ENCODE measurements around the gene ZMYND8.
"Not testable (repeated sequence)": the region's sequence is repeated elsewhere in the genome, so short reads cannot be mapped to it uniquely, and the experiment has no call there.

Gene ZMYND8

DNA sequence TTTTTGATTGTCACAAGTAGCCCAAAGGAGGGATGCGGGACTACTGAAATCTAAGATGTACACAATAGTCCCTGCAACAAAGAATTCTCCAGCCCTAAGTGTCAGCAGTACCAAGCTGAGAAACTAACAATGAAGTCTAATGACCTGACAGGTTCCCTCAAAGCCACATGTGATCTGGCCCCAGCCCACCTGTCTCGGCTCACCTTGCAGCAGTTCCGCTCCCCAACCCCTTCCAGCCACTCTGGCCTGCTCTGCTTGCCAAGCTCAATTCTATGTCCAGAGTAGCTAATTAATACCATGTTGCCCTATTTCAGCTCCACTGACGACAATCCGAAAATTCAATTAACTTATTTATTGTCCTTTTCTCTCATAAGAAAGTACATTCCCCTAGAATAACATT, 72.1 kb downstream of the ZMYND8 start:
- no peak for DNase-seq

DNA sequence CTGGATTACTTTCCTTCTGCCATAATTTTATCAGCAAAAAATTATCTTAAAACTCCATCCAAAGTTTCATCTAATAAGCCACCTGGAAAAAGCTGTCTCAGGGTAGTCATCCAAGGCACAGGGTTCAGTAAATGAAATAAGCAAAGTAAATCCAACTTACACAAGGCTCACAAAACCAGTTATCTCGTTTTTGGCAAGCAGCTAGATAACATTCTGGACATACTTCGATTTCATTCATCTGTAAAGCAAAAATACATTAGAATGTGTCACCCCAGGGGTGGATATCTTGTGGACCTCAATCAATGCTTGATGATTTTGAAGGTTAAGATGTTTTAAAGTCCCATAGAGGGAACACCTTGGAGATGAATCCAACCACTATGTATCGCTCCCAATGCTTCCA, 73.1 kb downstream of the ZMYND8 start:
- DNase-seq, result no peak

DNA sequence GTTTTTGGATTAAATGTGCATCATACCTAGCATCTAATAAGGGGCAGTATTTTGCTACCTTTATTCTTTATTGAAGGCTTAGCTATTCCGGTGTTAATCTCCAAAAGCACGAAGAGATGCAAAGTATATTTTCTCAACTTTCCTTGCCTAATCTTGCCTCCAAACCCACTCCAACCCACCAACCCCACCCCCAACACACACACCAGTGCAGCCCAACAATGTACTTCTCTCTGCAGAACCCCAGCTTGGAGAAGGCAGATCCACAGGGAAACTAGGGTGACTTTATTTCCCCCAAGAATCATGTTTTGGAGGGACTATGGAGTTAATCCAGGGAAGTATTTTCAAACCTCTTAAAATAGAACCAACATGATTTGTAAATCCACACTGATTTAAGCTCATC, 73.6 kb downstream of the ZMYND8 start:
- DNase-seq, result no peak

DNA sequence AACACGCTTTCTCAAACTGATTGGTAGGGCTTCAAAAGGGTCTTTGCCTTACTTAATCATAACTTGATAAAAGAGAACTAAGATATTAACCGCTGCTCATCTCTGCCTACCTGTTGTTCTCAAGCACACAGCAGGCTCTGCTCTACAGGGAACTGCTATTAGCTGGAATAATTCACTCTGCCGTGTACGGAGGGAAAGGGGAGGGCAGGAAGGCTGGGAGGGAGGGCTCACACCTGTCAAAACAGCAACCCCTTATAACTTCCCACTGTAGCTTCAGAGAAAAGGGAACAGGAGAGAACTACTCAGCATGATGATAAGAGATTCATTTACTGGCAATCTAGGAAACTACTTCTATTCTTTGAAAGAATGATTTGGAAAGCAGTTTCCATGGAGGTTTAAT, 75.1 kb downstream of the ZMYND8 start:
- DNase-seq, result no peak

DNA sequence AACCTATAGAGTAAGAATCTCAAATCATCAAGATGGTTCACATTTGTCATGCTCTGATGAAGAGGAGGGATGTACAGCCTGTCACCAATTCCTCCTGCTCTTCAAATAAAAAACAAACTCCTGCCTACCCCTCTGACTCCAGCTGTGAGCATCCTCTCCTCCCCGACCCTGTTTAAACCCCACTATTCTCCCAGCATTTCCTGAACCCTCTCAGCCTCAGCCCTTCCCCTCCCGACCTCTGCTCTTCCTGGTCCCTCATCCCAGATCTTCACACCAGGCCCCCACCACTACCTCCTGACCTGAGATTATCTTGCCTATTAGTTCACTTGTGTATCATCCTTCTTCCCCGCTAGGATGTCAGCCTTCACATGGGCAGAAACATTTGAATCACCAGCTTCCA, 75.8 kb downstream of the ZMYND8 start:
- DNase-seq, result no peak

DNA sequence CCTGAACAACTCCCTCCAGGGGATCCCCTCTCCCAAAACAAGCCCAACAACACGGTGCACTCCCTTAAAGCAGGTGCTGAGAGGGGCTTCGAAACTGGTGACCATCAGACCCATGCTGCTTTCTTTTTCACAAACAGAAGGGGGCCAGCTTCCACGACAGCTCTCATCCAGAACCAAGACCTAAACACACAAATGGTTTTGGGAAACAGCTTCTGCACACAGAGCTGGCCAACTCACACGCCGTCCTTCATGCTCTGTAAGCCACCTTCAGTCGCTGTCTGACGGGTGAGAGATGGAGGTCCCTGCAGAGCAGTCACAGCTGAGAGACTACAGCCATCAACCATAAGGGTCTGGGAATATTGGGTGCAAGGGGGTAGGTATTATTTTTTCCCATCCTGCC, 76.3 kb downstream of the ZMYND8 start:
- no peak for DNase-seq

DNA sequence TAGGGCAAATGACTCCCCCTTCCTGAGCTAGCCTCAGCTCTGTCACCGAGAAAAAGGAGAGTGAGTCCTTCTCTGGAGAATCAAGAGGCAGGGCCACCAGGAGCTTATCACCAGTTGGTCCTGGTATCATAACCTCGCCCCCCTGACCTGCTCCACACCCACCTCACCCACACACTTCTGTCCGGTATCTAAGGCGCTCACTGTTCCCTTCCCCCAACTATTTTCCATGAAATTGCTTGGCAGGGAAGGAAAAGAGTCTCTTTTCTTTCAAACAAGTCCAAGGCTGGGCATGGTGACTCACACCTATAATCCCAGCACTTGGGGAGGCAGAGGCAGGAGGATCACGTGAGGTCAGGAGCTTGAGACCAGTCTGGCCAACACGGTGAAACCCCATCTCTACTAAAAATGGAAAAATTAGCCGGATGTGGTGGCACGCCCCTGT, 77.6 kb downstream of the ZMYND8 start:
- no peak for DNase-seq

DNA sequence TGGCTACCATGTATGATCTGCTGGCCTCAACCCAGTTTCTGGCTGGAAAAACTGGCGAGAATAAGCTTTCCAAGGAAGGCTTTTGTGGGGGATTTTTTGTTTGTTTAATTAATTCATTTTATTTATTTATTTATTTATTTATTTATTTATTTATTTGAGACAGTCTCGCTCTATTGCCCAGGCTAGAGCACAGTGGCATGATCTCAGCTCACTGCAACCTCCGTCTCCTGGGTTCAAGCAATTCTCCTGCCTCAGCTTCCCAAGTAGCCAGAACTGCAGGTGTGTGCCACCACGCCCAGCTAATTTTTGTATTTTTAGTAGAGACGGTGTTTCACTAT, 79.0 kb downstream of the ZMYND8 start:
- DNase-seq, result not testable (repeated sequence)

DNA sequence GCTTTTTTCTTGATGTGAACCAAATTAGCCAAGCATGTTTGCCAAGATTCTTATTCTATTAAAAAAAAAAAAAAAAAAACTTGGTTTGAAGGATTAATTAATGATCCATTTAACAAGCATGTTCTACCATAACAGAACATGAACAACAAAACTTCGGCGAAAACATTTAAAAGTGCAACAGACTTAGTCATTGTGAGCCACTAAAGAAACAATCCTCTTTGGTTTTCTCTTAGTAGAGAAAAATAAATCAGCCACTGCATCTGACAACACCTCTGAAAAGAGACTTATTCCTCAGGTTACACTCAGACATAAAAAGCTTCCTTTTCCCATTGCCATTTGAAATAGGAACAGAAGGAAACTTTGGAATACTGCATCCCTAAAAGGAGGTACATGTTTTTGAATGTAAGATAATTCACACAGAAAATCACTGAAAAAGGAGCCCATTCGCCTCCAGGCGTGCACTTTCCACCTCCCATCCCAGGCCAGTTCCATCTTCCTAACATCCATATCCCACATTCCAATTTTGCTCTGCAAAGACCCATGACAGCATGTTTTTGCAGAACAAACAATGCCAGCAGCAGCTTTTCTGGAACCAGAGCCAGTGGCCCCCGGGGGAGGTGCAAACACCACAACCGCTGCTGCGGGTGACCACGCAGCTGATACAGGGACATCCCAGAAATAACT, 79.5 kb downstream of the ZMYND8 start:
- DNase-seq, result no peak

DNA sequence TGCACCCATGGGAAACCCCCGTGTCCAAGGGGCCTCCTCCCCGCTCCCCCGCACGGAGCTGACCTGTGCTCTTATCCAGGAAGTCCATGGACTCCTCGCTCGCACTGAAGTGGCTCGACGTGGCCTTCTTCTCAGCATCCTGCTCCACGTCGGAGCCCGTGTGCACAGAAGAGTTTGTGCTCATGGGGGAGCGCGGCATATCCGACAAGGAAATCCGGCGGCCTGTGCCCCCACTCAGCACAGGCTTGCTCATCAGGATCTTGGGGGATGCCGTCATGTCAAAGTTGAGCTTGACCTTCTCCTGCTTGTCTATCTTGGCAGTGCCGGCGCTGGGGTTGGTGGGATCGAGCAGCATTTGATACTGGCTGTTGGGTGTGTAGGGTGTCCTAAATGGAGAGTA, 80.2 kb downstream of the ZMYND8 start:
- DNase-seq, result no peak

DNA sequence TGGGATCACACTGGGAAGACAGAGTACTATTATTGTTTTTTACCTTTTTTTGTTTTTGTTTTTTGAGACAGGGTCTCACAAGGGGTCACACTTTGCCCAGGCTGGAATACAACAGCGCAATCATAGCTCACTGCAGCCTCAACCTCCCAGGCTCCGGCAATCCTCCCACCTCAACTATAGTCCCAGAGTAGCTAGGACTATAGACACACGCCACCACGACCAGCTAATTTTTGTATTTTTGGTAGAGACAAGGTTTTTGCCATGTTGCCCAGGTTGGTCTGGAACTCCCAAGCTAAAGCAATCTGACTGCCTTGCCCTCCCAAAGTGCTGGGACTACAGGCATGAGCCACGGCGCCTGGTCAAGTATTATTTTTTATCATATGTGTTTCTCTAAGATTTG, 81.0 kb downstream of the ZMYND8 start:
- DNase-seq, result no peak

DNA sequence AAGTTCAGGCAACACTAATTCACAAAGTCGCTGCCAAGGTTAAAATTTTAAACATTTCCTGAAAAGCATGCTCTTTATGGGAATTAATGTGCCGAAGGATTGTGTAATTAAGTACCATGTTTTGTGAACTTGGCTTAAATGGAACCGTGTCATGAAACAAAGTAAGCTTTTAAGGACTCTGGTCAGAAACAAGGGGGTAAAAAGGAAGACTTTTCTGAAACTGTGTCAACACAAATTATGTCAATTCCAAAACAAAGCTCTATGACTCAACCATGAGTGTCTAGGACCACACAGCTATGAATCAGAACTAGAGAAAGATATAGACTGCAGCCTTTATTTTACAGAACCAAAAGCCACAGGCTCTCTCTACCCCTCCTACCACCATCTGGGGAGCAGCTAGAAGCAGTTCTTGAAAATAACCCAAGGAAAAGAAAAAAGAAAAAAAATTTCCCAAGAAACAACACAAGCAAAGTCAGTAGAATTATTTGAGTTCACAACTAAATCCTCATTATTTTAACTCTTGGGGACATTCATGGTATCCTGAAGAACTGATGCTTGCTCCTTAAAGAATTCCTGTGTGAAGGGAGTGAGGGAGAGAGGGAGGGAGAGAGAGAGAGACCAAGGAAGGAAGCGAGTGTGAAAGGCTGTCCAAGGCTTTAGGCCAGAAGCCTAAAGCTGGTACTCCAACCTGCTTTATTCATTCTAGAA, 81.9 kb downstream of the ZMYND8 start:
- peak in 1 of 5 donors; percentile 70 for DNase-seq

DNA sequence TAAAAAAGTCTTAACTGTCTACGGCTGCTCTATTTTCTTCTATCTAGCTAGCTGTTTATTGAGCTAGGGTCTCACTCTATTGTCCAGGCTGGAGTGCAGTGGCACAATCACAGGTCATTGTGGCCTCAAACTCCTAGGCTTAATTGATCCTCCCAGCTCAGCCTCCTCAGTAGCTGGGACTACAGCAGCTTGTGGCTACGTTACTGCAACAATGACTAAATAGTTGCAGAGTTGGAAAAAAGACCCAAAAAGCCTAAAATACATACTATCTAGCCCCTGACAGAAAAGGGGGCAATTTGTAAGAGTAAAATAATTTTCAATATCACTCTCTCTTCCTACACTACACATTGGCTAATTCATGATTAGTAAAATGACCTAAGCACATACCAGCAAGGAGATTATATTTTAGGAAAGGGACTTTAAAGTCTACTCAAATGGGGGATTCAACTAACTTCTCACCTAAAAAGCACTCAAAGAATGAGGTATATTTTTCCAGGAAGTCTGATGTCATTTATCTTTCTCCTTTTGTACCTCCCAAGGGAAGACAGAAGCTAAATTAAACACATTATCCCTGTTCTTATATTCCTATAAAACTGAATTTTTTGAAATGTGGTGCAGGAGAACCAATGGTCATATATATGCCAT, 82.8 kb downstream of the ZMYND8 start:
- DNase-seq, result no peak

DNA sequence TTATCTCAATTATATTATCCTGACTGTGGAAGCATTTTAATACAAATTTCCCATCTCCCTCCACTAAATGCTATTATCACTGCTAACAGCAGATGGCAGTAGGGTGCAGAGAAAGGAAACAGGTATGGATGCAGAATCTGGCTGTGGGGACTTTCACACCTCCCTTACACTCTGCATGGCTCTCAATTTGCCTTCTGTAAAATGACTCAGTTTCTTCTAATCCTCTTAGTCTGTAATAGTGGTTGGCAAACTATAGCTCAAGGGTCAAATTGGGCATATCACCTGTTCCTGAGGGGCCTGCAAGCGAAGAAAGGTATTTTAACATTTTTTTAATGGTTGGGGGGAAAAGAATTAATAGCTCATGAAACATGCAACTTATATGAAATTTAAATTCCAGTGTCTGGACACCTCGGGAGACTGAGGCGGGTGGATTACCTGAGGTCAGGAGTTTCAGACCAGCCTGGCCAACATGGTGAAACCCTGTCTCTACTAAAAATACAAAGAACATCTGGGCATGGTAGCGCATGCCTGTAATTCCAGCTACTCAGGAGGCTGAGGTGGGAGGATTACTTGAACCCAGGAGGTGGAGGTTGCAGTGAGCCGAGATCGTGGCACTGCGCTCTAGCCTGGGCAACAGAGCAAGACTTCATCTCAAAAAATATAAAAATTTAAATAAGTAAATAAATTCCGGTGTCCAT, 83.5 kb downstream of the ZMYND8 start:
- DNase-seq, result peak in 4 of 5 donors; percentile 15 to 55 (median 36)

DNA sequence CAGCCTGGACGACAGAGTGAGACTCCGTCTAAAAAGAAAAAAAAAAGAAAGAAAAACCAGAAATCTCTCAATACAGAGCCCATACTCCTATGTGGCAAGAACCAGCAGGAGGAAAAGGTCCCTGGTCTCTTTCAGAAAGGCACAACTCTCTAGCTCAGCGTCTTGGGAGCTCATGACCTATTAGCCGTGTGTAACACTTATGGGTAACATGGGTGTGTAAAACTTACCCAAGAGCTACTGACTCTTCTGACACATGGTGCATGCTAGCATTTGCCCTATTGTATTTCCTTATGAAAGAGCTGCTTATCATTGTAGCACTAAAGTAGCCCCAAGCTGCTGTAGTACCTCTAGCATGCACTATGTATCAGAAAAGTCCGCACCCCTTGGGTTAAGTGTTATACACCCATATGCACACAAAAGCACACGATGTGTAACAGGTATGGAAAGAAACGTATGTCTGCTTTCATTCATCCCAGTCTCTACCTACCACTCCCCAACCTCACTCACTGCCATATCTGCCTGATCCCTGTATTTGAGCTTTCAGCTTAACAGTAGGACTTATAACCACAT, 85.4 kb downstream of the ZMYND8 start:
- no peak for DNase-seq

DNA sequence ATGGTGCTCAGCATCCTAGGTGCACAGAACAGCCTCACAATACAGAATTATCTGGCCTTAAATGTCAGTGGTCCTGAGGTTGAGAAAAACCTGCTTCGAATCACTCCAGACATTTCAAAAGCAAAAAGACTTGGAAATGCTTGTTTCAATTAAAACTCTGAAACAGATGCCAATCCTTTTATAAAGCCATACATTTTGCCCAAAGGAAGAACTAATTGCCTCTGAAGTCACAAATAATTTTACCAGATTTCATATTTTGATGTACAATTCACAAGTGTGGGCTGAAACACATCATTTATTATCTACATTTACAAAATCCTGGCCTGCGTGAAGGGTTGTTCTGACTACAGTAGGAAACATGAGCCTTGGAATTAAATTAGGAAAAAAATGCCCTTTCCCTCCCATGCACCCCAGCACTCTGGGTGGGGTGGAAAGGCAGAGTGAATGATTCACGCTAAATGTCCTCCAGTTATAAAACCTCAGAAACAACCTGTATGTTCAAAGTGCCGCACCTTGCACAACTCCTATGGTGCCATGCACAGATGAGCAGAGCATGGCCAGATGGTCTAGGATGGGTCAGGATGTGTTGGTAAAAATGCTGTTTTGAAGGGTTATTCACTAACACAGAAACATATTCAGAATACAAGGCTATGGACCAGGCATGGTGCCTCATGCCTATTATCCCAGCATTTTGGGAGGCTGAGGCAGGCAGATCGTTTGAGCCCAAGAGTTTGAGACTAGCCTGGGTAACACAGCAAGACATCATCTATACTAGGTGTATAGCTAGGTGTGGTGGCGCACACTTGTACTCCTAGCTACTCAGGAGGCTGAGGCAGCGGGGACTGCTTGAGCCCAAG, 87.0 kb downstream of the ZMYND8 start:
- no peak for DNase-seq

DNA sequence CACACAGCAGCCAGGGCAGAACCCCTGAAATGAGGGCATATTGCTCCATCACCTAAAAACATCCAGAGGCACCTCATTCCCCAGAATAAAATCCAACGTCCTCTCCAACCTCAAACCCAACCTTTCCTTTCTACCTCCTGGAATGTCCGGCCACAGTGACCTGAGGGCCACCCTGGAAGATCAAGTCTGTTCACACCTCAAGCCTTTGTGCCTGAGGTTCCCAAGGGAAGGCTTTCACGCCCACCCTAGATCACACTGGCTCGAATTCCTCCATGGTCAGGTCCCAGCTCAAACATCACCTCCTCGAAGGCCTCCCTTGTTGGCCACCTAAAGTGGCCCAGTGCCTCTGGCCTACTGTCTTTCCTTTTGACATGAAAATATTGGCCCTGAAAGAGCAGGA, 88.9 kb downstream of the ZMYND8 start:
- no peak for DNase-seq

DNA sequence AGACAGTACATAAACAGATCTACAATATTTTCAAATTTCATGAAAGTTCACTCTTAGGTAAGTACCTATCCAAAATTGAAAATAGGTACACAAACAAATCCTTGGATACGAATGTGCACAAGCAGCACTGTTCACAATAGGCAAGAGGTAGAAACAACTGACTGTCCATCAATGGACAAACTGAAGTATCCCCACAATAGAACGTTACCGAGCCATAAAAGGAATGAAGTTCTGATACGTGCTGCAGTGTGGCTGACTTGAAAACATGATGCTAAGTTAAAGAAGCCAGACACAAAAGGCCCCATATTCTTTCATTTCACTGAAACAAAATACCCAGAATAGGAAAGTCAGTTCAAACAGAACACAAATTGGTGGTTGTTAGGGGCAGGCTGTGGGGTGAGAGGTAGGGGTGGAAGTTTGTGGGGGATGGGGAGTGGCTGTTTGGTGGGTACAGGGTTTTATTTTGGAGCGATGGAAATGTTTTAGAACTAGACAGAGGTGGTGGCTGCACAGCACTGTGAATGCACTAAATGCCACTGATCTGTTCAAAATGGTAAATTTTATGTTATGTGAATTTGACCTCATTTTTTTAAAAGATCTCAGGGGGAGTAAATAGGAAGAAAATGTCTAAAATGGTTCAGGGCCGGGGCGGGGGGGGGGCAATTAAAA, 89.5 kb downstream of the ZMYND8 start:
- no peak for DNase-seq

DNA sequence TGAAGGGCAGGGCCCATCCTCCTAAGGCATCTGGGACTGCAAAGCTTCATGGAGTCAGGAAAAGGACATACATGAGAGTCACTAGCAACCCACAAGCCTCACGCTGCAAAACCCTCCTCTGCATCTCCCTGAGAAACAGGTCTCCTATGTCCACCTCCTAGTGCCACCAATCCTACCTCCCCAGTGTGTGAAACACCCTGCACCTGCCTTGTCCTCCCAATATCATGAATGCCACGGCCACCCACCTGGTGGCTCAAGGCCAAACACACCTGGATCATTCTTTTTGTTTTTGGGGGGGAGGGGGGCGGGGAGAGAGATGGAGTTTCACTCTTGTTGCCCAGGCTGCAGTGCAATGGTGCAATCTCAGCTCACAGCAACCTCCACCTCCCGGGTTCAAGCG, 90.5 kb downstream of the ZMYND8 start:
- no peak for DNase-seq

DNA sequence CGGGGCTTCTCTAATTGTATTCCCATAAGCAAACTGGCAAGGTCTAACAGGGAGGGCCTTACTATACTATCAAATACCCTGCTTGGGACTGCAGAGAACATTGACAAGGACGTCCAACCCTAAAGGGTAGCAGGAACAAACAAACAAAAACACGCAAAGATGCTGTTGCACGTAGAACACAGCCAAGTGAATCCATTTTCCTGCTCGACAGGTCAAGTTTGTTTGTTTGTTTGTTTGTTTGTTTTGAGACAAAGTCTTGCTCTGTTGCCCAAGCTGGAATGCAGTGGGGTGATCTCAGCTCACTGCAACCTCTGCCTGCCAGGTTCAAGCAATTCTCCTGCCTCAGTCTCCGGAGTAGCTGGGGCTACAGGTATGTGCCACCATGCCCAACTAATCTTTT, 91.3 kb downstream of the ZMYND8 start:
- DNase-seq, result no peak

DNA sequence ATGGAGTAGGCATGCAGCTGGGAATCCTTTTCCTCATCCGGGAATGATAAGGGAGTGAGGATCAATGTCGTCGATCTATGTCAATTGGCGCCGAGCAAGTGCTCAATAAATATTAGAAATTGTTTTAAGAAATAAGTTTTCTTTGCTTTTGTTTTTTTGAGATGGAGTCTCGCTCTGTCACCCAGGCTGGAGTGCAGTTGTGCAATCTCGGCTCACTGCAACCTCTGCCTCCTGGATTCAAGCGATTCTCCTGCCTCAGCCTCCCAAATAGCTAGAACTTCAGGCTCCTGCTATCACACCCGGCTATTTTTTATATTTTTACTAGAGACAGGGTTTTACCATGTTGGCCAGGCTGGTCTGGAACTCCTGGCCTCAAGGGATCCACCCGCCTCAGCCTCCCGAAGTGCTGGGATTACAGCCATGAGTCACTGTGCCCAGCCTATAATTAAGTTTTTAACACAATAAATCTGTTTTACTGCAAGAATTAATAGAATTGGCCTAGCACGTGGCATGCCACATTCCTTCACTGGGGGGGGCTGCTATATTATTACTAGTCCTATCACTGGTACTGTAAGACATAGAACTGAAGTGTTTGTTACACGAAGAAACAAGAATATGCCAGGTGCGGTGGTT, 92.2 kb downstream of the ZMYND8 start:
- DNase-seq, result not testable (repeated sequence)
